Activated CD8-positive, alpha-beta T cell treated with anti-CD3 and anti-CD28 coated beads, Interleukin-2, amount 10 ng/mL, durations not matched to agents 7 days and 5 days (primary cell): ENCODE measurements around the gene SEMA3G. TPM values are rescaled to one million over a fixed set of nuclear protein-coding genes. Genes with fewer than 3 reads are reported as not detected.
A peak's percentile ranks its signal among the peaks of the same experiment; 100 is the strongest.

Source experiments
- ATAC-seq: fragments of 150-1000 bp; cut with Tn5 transposase; one replicate; pipeline ENCODE4 v1.10.0; 2021; ENCODE audit warnings: moderate library complexity
- CTCF ChIA-PET: fragments of 350-600 bp; sonication (Branson Sonifier 250); formaldehyde crosslinking; loops from one replicate; lab custom pipeline; 2021; ENCODE audit warnings: antibody characterized with exemption; lab: Charles Lee
- POLR2A ChIA-PET: fragments of 350-600 bp; sonication (Branson Sonifier 250); formaldehyde crosslinking; loops from one replicate; lab custom pipeline; 2021; ENCODE audit warnings: antibody characterized with exemption; lab: Charles Lee
- DNase-seq: peaks from one replicate; pipeline ENCODE4 v3.0.0-alpha.2; 2020
- H3K27ac Mint-ChIP-seq: one replicate; pipeline ENCODE4 v1.8.0; 2021; ENCODE audit warnings: mild to moderate bottlenecking, mixed read lengths
- H3K27me3 Mint-ChIP-seq: one replicate; pipeline ENCODE4 v1.8.0; 2021; ENCODE audit warnings: low read depth, mixed read lengths
- H3K36me3 Mint-ChIP-seq: one replicate; pipeline ENCODE4 v1.8.0; 2021; ENCODE audit warnings: low read depth, mixed read lengths
- H3K4me1 Mint-ChIP-seq: one replicate; pipeline ENCODE4 v1.8.0; 2021; ENCODE audit warnings: low read depth, mixed read lengths
- H3K4me3 Mint-ChIP-seq: one replicate; pipeline ENCODE4 v1.8.0; 2021; ENCODE audit warnings: mild to moderate bottlenecking, mixed read lengths
- H3K9me3 Mint-ChIP-seq: one replicate; pipeline ENCODE4 v1.8.0; 2022; ENCODE audit warnings: mixed read lengths; ENCODE audit not compliant: insufficient read depth
- total RNA-seq, 2 experiments: library from RNA; stranded (reverse); gene quantifications; one replicate each; pipeline ENCODE4 v1.2.3, GENCODE V29; 2021

Gene SEMA3G
- total RNA-seq, 2 experiments from 2014 or later = 0.13 to 0.21 TPM

DNA sequence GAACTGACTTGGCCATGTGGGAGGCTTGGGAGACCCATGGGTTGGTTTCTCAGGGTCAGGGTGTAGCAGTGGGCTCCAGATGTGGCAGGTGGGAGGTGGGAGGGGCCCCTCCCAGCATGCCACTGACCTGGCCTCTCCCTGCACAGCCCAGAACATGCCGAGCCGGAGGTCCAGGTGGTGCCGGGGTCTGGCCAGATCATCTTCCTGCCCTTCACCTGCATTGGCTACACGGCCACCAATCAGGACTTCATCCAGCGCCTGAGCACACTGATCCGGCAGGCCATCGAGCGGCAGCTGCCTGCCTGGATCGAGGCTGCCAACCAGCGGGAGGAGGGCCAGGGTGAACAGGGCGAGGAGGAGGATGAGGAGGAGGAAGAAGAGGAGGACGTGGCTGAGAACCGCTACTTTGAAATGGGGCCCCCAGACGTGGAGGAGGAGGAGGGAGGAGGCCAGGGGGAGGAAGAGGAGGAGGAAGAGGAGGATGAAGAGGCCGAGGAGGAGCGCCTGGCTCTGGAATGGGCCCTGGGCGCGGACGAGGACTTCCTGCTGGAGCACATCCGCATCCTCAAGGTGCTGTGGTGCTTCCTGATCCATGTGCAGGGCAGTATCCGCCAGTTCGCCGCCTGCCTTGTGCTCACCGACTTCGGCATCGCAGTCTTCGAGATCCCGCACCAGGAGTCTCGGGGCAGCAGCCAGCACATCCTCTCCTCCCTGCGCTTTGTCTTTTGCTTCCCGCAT is 42.3 kb upstream of the SEMA3G start:
- Mint-ChIP-seq H3K36me3 (peaks cover 18% of the 10 kb centered on the region), H3K4me1 (no peaks in the 10 kb centered on the region), H3K27me3 (no peaks in the 10 kb centered on the region), H3K4me3 (no peak overlapping the region), H3K9me3 (no peaks in the 10 kb centered on the region), H3K27ac (no peak overlapping the region)
- no peak for ATAC-seq
- ChIA-PET CTCF (no interaction called here), POLR2A (no interaction called here)
- DNase-seq = no peak

- CTCF ChIA-PET = no interaction called here
- no peak for ATAC-seq
- peaks cover 26% of the 10 kb centered on the region for H3K36me3 Mint-ChIP-seq
Observed at GRCh38 chr3:52484680-52485461, 40.0 kb upstream of the SEMA3G start.

GRCh38 chr3:52483577-52484381 is 38.9 kb upstream of the SEMA3G start:
- ATAC-seq = no peak
- no peak for DNase-seq
- no peak overlapping the region for H3K27ac Mint-ChIP-seq
- no peak overlapping the region for H3K4me3 Mint-ChIP-seq
- no peaks in the 10 kb centered on the region for H3K4me1 Mint-ChIP-seq
- H3K36me3 Mint-ChIP-seq = peaks cover 35% of the 10 kb centered on the region
- ChIA-PET CTCF (interaction anchor here (1.8 kb wide), 1 partner anchor 12 kb away, joined by 5 read pairs; no protein-coding TSS in a partner anchor), POLR2A (no interaction called here)
- H3K27me3 Mint-ChIP-seq = no peaks in the 10 kb centered on the region
- H3K9me3 Mint-ChIP-seq = no peaks in the 10 kb centered on the region

More at GRCh38 chr3:52484680-52485461, 40.0 kb upstream of the SEMA3G start:
- no peak overlapping the region for H3K27ac Mint-ChIP-seq
- DNase-seq = no peak
- no peaks in the 10 kb centered on the region for H3K9me3 Mint-ChIP-seq
- H3K4me3 Mint-ChIP-seq = no peak overlapping the region
- H3K27me3 Mint-ChIP-seq = no peaks in the 10 kb centered on the region
- H3K4me1 Mint-ChIP-seq = no peaks in the 10 kb centered on the region
- POLR2A ChIA-PET = no interaction called here

- ChIA-PET CTCF (interaction anchor here (0.6 to 1.8 kb wide), 2 partner anchors 11 to 12 kb away, joined by 3 to 5 read pairs; partner anchors contain the start of gene STAB1), POLR2A (no interaction called here)
- Mint-ChIP-seq H3K9me3 (no peaks in the 10 kb centered on the region), H3K27ac (no peak overlapping the region), H3K27me3 (no peaks in the 10 kb centered on the region), H3K4me1 (no peaks in the 10 kb centered on the region), H3K4me3 (no peak overlapping the region), H3K36me3 (peaks cover 36% of the 10 kb centered on the region)
- ATAC-seq (no peak), DNase-seq (no peak)
Observed at GRCh38 chr3:52483081-52483480, 38.2 kb upstream of the SEMA3G start.

DNA sequence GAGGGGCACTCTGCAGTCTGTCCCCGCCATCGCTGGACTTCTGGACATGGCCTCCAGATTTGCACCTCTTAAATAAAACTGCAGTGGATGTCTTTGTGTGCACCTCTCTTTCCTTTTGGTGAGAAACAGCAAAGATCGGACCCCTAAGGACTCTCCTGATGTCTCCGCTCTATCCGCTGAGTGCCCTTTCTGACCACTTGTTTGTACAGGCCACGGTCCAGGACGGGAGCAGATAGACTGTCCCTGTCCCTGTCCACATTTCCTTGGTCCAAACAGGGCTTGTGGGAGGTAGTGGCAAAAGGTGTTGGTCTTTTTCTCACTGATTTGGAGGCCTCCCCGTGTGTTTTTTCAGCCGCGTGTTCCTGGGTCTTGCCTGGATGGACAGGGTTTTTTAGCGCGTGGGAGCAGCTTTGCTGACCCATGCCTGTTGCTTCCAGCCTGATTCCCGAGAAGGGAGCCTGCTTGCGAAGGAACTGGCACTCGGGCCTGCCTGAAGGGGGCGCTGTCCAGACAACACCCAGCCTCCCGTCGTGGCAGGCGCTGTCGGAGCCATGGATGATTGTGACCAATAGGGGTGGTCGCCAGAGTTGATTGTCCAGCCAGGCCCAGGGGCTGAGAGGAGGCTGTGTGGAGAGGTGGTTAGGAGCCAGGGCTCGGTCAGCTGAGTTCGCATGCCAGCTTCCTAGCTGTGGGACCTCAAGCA is 37.1 kb upstream of the SEMA3G start:
- no peak overlapping the region for H3K4me3 Mint-ChIP-seq
- POLR2A ChIA-PET = interaction anchor here (0.6 kb wide), 1 partner anchor 12 kb away, joined by 3 read pairs; no protein-coding TSS in a partner anchor
- H3K36me3 Mint-ChIP-seq = peaks cover 32% of the 10 kb centered on the region
- CTCF ChIA-PET = interaction anchor here (0.8 to 1.8 kb wide), 3 partner anchors 8 to 34 kb away, joined by 3 to 5 read pairs (median 3); no protein-coding TSS in a partner anchor
- no peaks in the 10 kb centered on the region for H3K9me3 Mint-ChIP-seq
- H3K27me3 Mint-ChIP-seq = no peaks in the 10 kb centered on the region
- H3K27ac Mint-ChIP-seq = no peak overlapping the region
- no peak for DNase-seq
- no peaks in the 10 kb centered on the region for H3K4me1 Mint-ChIP-seq
- no peak for ATAC-seq

DNA sequence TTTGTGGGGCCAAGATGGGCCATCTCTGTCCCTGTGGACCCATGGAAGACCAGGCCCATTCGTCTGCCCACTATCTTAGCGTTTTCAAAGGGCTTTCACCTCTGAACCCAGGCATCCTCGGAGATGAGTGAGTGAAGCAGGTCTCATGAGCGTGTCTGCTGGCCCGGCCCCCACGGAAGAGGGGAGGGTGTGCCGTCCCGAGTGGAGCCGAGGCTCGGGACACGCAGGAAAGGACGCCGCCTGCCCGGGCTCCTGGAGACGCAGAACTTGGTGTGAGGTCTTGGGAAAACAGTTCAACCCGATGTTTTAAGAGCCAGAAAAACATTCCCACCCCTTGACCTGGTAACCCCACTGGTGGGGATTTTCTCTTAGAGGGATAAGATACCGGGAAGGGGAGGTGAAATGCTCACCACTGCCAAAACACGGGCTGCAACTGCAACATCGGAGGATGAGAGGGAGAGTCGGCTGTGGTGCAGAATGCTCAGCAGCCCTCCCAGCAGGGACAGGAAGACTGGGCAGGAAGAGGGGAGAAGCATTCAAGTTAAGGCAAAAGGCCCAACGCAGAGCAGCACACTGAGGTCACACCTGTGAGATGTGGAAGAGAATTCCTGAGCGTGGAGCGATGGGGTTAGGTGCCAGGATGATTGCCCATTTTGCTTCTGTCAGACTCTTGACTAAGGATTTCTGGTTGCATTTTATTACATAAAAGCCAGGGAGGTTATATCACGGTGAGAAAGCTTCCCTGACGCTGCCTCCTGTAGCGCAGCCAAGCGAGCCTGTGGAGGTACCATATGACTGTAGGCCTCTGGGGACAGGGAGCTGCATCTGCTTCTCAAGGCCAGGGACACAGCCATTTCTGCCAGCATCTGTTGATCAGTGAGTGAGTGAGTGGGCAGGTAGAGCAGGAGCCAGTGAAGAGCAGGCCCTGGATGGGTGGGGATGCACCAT is 36.1 kb upstream of the SEMA3G start:
- H3K9me3 Mint-ChIP-seq = no peaks in the 10 kb centered on the region
- H3K4me1 Mint-ChIP-seq = no peaks in the 10 kb centered on the region
- peaks cover 37% of the 10 kb centered on the region for H3K36me3 Mint-ChIP-seq
- H3K27ac Mint-ChIP-seq = peak overlapping the region; percentile 37
- ATAC-seq (no peak), DNase-seq (no peak)
- POLR2A ChIA-PET = no interaction called here
- no peak overlapping the region for H3K4me3 Mint-ChIP-seq
- no peaks in the 10 kb centered on the region for H3K27me3 Mint-ChIP-seq
- CTCF ChIA-PET = no interaction called here

DNA sequence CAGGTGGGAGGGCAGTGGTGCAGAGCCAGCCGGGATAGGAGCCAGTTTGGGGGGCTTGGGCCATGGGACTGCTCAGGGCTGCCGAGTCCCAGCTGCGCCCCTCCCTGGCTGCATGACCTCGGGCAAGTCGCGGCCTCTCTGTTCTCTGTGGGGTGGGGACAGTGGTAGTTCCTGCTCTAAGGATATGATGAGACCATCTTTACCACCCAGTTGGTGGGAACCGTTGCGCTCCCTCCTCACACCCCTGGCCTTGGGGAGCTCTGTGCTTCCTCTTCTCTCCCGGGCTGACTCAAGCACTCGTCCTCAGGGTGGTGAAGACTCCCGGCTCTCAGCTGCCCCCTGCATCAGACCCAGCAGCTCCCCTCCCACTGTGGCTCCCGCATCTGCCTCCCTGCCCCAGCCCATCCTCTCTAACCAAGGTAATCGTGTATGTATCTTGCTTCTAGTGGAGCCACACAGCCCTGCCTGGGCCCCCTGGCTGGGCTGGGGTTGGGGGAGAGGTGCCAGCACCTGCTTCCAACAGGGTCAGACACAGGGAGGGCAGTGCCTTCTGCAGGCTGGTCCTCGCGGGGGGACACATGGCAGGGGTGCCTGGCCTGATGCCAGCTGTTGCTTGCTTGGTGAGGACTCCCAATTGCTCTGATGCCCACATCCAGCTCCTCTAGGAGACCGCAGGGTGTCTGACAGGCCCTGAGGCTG is 35.1 kb upstream of the SEMA3G start:
- ATAC-seq (no peak), DNase-seq (no peak)
- Mint-ChIP-seq H3K4me3 (no peak overlapping the region), H3K9me3 (no peaks in the 10 kb centered on the region), H3K36me3 (peaks cover 42% of the 10 kb centered on the region), H3K4me1 (no peaks in the 10 kb centered on the region), H3K27me3 (no peaks in the 10 kb centered on the region), H3K27ac (no peak overlapping the region)
- ChIA-PET CTCF (no interaction called here), POLR2A (interaction anchor here (0.8 kb wide), 1 partner anchor 15 kb away, joined by 4 read pairs; the partner anchor contains the start of gene STAB1)

- no peak overlapping the region for H3K4me3 Mint-ChIP-seq
- DNase-seq = no peak
- peaks cover 46% of the 10 kb centered on the region for H3K36me3 Mint-ChIP-seq
- no peaks in the 10 kb centered on the region for H3K9me3 Mint-ChIP-seq
- no peak for ATAC-seq
- no peak overlapping the region for H3K27ac Mint-ChIP-seq
- no peaks in the 10 kb centered on the region for H3K4me1 Mint-ChIP-seq
- POLR2A ChIA-PET = interaction anchor here (0.8 kb wide), 1 partner anchor 16 kb away, joined by 4 read pairs; the partner anchor contains the start of gene STAB1
- CTCF ChIA-PET = no interaction called here
- no peaks in the 10 kb centered on the region for H3K27me3 Mint-ChIP-seq
Observed at GRCh38 chr3:52479037-52479876, 34.4 kb upstream of the SEMA3G start.

DNA sequence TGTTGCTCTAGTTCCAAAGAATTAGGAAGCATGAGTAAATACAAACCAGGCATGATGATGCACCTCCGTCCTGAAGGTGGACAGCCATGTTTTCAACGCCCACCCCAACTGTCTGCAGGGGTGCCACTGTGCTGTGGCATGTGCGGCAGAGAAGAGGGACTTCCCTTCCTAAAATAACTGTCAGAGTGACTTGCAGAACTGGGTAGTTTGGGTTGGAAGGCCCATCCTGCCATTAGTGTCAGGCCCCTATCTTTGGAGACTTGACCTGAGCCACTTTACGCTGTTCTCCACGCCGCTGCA is 32.8 kb upstream of the SEMA3G start:
- no peaks in the 10 kb centered on the region for H3K9me3 Mint-ChIP-seq
- no peak overlapping the region for H3K27ac Mint-ChIP-seq
- DNase-seq = no peak
- ChIA-PET CTCF (no interaction called here), POLR2A (no interaction called here)
- H3K27me3 Mint-ChIP-seq = no peaks in the 10 kb centered on the region
- H3K4me1 Mint-ChIP-seq = no peaks in the 10 kb centered on the region
- no peak for ATAC-seq
- H3K4me3 Mint-ChIP-seq = no peak overlapping the region
- H3K36me3 Mint-ChIP-seq = peaks cover 54% of the 10 kb centered on the region
